Erythroblast (primary cell): Measurements from ENCODE around the gene FRMD3.

Experiments used
- GATA1 ChIP-seq: IDR thresholded peaks from 2 replicates; pipeline ENCODE4 v1.6.1; 2011; ENCODE audit warnings: low read depth, mild to moderate bottlenecking, control low read depth, low read length, moderate library complexity
- POLR2A ChIP-seq: IDR thresholded peaks from 2 replicates; pipeline ENCODE4 v1.6.1; 2011; ENCODE audit warnings: mild to moderate bottlenecking, low read length

DNA sequence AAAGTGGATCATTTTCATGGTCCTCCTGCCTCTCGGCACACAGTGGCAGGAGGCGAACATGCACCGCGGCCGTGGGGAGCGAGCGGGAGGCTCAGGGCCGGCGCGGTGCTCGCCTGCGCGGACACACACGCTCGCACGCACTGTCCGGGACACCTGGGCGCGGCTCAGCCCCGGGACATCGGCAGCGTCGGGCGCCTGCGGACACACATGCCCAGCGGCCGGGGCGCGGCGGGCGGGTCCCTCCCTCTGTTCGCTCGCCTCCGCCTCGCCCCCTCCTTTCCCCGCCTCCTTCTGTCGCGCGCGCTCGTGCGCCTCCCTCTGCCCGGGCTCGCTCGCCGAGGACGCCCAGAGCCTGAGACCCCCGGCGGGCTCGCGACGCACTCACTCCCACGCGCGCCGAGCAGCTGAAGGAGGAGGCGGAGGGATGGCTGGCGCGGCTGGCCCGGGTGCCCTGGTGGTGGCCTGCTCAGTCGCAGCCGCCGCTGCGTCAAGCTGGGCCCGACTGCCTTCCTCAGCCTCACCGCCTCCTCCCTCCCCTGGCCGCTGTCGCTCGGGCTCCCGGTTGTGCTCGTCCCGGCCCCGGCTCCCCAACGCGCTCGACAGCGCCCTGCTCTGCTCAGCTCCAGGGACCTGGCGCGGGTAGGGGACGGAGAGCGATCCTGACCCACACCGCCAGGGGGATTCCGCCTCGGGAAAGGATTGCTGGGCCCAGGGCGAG lies at the start of gene FRMD3:
- TF ChIP-seq POLR2A = no peak
- TF ChIP-seq GATA1 = no peak
